Ishikawa (cell line): ENCODE measurements around the gene SLC17A7.

Source experiments
- CEBPB ChIP-seq: IDR thresholded peaks from 2 replicates; pipeline ENCODE4 v1.6.1; 2012
- CREB1 ChIP-seq: IDR thresholded peaks from 2 replicates; pipeline ENCODE4 v1.6.1; 2012; ENCODE audit warnings: low read depth
- EP300 ChIP-seq: IDR thresholded peaks from 2 replicates; pipeline ENCODE4 v1.6.1; 2012; ENCODE audit warnings: borderline replicate concordance
- NFIC ChIP-seq: IDR thresholded peaks from 2 replicates; pipeline ENCODE4 v1.6.1; 2012
- REST ChIP-seq: IDR thresholded peaks from 2 replicates; pipeline ENCODE4 v1.6.1; 2012; ENCODE audit warnings: low read depth, mild to moderate bottlenecking
- TAF1 ChIP-seq: IDR thresholded peaks from 2 replicates; pipeline ENCODE4 v1.6.1; 2012; ENCODE audit warnings: low read depth, mild to moderate bottlenecking
- TCF12 ChIP-seq: IDR thresholded peaks from 2 replicates; pipeline ENCODE4 v1.6.1; 2012; ENCODE audit warnings: low read depth
- USF1 ChIP-seq: IDR thresholded peaks from 2 replicates; pipeline ENCODE4 v1.6.1; 2012
- YY1 ChIP-seq: IDR thresholded peaks from 2 replicates; pipeline ENCODE4 v1.6.1; 2012; ENCODE audit warnings: low read depth
- ZBTB7A ChIP-seq: IDR thresholded peaks from 2 replicates; pipeline ENCODE4 v1.6.1; 2012; ENCODE audit warnings: low read depth

DNA sequence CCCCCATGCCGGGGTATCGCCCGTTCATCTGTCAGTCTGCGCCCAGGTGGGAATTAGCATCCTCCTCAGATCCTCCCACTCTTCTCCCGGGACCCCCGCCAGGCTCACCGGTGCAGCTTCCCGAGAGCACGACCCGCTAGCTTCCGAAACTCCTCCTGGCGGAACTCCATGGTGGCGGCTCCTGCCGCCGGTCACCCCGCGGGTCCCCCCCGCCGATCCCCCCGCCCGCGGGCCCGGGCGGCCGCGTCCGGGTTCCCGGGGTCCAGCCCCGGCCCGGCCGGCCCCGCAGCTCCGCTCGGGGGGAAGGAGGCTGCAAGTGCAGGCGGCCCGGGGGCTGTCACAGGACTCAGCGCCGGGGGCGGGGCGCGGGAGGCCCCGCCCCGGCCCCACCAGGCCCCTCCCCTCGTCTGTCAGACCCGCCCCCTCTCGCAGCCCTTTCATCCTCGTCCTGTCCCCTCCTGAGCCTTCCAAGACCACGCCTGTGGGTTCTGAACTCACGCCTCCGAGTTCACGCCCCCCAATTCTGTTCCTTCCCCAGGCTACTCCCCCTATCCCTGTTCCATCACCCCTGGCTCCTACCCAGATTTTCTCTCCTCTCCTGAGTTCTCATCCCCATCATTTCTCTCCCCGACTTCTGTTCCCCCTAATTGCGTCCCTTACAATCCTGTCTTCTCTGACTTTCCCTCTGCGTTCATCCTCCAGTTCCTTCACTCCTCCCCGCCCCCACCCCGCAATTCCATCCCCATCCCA, at the start of gene SLC17A7:
- TF ChIP-seq EP300 (no peak), REST (no peak), TCF12 (no peak), USF1 (no peak), CEBPB (no peak), NFIC (no peak), YY1 (no peak), CREB1 (no peak), TAF1 (no peak), ZBTB7A (no peak)
